K562 (cell line): Measurements from ENCODE around the gene FOXN3. TPM values are rescaled to one million over a fixed set of nuclear protein-coding genes. Genes with fewer than 3 reads are reported as not detected.

ENCODE experiments used
- ATAC-seq: fragments of 200-7000 bp; cut with Tn5 transposase; 3 replicates; pipeline ENCODE4 v1.9.1; 2020; ENCODE audit warnings: moderate library complexity
- BruUV-seq: library from RNA; stranded (reverse); fragments of 400-500 nt; replicated peaks from 2 replicates; lab custom pipeline; 2021; lab: Mats Ljungman, UMichigan
- CTCF ChIA-PET: fragments of 300-600 bp; formaldehyde crosslinking; extraction: SDS; loops from one replicate; lab custom pipeline; 2021; ENCODE audit warnings: low intra/inter-chr PET ratio; lab: Yijun Ruan, JAX
- POLR2A ChIA-PET: fragments of 300-600, 350-650 bp; sonication (Branson Sonifier 250); formaldehyde crosslinking; extraction: SDS; loops from one replicate; lab custom pipeline; 2021; ENCODE audit warnings: antibody characterized with exemption, inconsistent platforms; lab: Yijun Ruan, JAX
- DNase-seq, 4 experiments: peaks; one replicate each; pipeline versions ENCODE4 v3.0.0 to v3.0.0-alpha.2; 2011 to 2018; ENCODE audit warnings: low spot score in 3 of 4, mixed read lengths in 3 of 4; ENCODE audit errors: extremely low read depth in 1 of 4
- FAIRE-seq: peaks from 2 replicates; lab custom pipeline; 2011; peaks lifted over from hg19 to GRCh38; lab: Jason Lieb, UNC
- H2AFZ ChIP-seq: 2 replicates; pipeline ENCODE4 v1.6.0; 2011; ENCODE audit warnings: low read depth, low read length, control low read depth, inconsistent platforms
- H3K27ac ChIP-seq: fragments of 200-600 bp; 3 replicates; pipeline ENCODE4 v1.8.0; 2011; ENCODE audit warnings: low read depth, mild to moderate bottlenecking, control low read depth, inconsistent platforms, low read length, moderate library complexity, mixed read lengths; ENCODE audit errors: extremely low read depth
- H3K27me3 ChIP-seq, 2 experiments: fragments of 300-600 bp in 1 of 2; 2 replicates in 1 of 2; 3 replicates in 1 of 2; pipeline versions ENCODE4 v1.6.0 to v1.8.0; 2011; ENCODE audit warnings: inconsistent platforms in 2 of 2, low read length in 2 of 2, mild to moderate bottlenecking in 1 of 2, mixed read lengths in 1 of 2, moderate library complexity in 1 of 2; ENCODE audit not compliant: control insufficient read depth in 2 of 2, insufficient read depth in 2 of 2
- H3K36me3 ChIP-seq: fragments of 300-600 bp; 3 replicates; pipeline ENCODE4 v1.8.0; 2011; ENCODE audit warnings: mild to moderate bottlenecking, low read length, inconsistent platforms; ENCODE audit not compliant: control insufficient read depth, insufficient read depth
- H3K4me1 ChIP-seq, 2 experiments: fragments of 200-600 bp in 1 of 2; replicated peaks in 1 of 2; 2 replicates in 1 of 2; 3 replicates in 1 of 2; pipeline versions ENCODE4 v1.5.1 to v1.8.0; 2011; ENCODE audit warnings: inconsistent platforms in 2 of 2, low read length in 2 of 2, mild to moderate bottlenecking in 1 of 2, mixed read lengths in 1 of 2, moderate library complexity in 1 of 2; ENCODE audit not compliant: control insufficient read depth in 2 of 2, insufficient read depth in 2 of 2
- H3K4me2 ChIP-seq: 2 replicates; pipeline ENCODE4 v1.6.1; 2011; ENCODE audit warnings: low read length, control low read depth, inconsistent platforms, mixed read lengths; ENCODE audit not compliant: insufficient read depth
- H3K4me3 ChIP-seq: fragments of 200-600 bp; sonication (generic), shearing (Covaris generic); 2 replicates; pipeline ENCODE4 v1.5.1; 2016; ENCODE audit warnings: control low read depth, inconsistent platforms
- H3K79me2 ChIP-seq: fragments of 200-600 bp; 3 replicates; pipeline ENCODE4 v1.8.0; 2011; ENCODE audit warnings: low read length, inconsistent platforms; ENCODE audit not compliant: control insufficient read depth, insufficient read depth
- H3K9ac ChIP-seq, 2 experiments: 2 replicates each; pipeline versions ENCODE4 v1.6.0 to v1.6.1; 2011; ENCODE audit warnings: low read depth in 2 of 2, low read length in 2 of 2, control low read depth in 1 of 2, inconsistent platforms in 1 of 2, mild to moderate bottlenecking in 1 of 2, mixed read lengths in 1 of 2; ENCODE audit not compliant: insufficient read depth in 1 of 2
- H3K9me1 ChIP-seq: one replicate; pipeline ENCODE4 v1.6.0; 2011; ENCODE audit warnings: inconsistent platforms, mild to moderate bottlenecking, low read length, moderate library complexity; ENCODE audit not compliant: control insufficient read depth, insufficient read depth
- H3K9me3 ChIP-seq: replicated peaks from 2 replicates; pipeline ENCODE4 v1.5.1; 2011; ENCODE audit warnings: low read depth, low read length, inconsistent platforms; ENCODE audit not compliant: control insufficient read depth, insufficient read depth
- H4K20me1 ChIP-seq: replicated peaks from 2 replicates; pipeline ENCODE4 v1.6.1; 2011; ENCODE audit warnings: low read length, inconsistent platforms, mixed read lengths; ENCODE audit not compliant: control insufficient read depth, insufficient read depth
- BRD4 ChIP-seq: fragments of 200-600 bp; sonication (generic); IDR thresholded peaks from 2 replicates; pipeline ENCODE4 v1.6.1; 2017; ENCODE audit warnings: inconsistent platforms
- GABPB1 ChIP-seq: sonication (generic); formaldehyde crosslinking; IDR thresholded peaks from 2 replicates; pipeline ENCODE4 v1.8.0; 2022; ENCODE audit warnings: mild to moderate bottlenecking, missing genetic modification reagents
- GABPB2 ChIP-seq: fragments of 250-450 bp; sonication (Bioruptor Pico); conservative IDR thresholded peaks from 2 replicates; pipeline ENCODE4 v1.5.1; 2021; ENCODE audit warnings: mild to moderate bottlenecking
- HMG20A ChIP-seq: fragments of 450-650 bp; formaldehyde crosslinking; conservative IDR thresholded peaks from 2 replicates; pipeline ENCODE4 v1.4.0; 2020; ENCODE audit warnings: mild to moderate bottlenecking, mixed read lengths
- MAX ChIP-seq: sonication (generic); formaldehyde crosslinking; IDR thresholded peaks from 2 replicates; pipeline ENCODE4 v1.9.0; 2022; ENCODE audit warnings: mild to moderate bottlenecking, missing genetic modification reagents
- MBD2 ChIP-seq: sonication (generic); IDR thresholded peaks from 2 replicates; pipeline ENCODE4 v1.6.1; 2016; ENCODE audit warnings: low read depth, borderline replicate concordance
- MCM5 ChIP-seq: fragments of 450-650 bp; IDR thresholded peaks from 2 replicates; pipeline ENCODE4 v1.6.1; 2016; ENCODE audit warnings: low read depth
- RERE ChIP-seq: sonication (generic); formaldehyde crosslinking; IDR thresholded peaks from 2 replicates; pipeline ENCODE4 v1.8.0; 2023; ENCODE audit warnings: missing genetic modification reagents, mild to moderate bottlenecking, borderline replicate concordance
- RFX1 ChIP-seq: fragments of 450-650 bp; IDR thresholded peaks from 2 replicates; pipeline ENCODE4 v1.6.1; 2016; ENCODE audit warnings: mild to moderate bottlenecking, moderate library complexity
- SRSF3 ChIP-seq: fragments of 200-400 bp; formaldehyde crosslinking; IDR thresholded peaks from 2 replicates; pipeline ENCODE4 v1.6.1; 2016; ENCODE audit warnings: mild to moderate bottlenecking, low read length, moderate library complexity; ENCODE audit not compliant: insufficient read depth
- TAF15 ChIP-seq: fragments of 200-400 bp; formaldehyde crosslinking; IDR thresholded peaks from 2 replicates; pipeline ENCODE4 v1.6.1; 2017; ENCODE audit warnings: mild to moderate bottlenecking, low read depth, low read length, moderate library complexity
- TFAM ChIP-seq: fragments of 250-450 bp; sonication (Bioruptor Pico); conservative IDR thresholded peaks from 2 replicates; pipeline ENCODE4 v1.5.0; 2021; ENCODE audit warnings: mild to moderate bottlenecking, moderate library complexity
- WGBS: fragments of 100-300 bp; shearing (Covaris generic); methylation state at CpG from one replicate; pipeline ENCODE4 v1.1.6; 2016; ENCODE audit warnings: low coverage, mixed read lengths; ENCODE audit not compliant: insufficient coverage; ENCODE audit errors: missing lambda C conversion rate; 5-methylcytosine and 5-hydroxymethylcytosine counted together
- in situ Hi-C: fragments of 300-500 bp; cut with MboI; formaldehyde crosslinking; loops from 4 replicates; pipeline ENCODE4 v1.15.0; 2018; ENCODE audit warnings: inconsistent platforms, mixed read lengths
- intact Hi-C: fragments of 100-400 bp; cut with micrococcal nuclease; formaldehyde crosslinking; loops from 2 replicates; pipeline ENCODE4 v1.14.2; 2022
- polyA plus RNA-seq, 8 experiments: library from polyadenylated mRNA; depleted of rRNA in 4 of 8; stranded (reverse) in 5 of 8; unstranded in 3 of 8; fragments of >200 nt; fragmentation: Nextera tagmentation in 2 of 8; fragmentation: Illumina TruSeq in 1 of 8; extraction: Ambion mirVana in 2 of 8; extraction: Trizol in 1 of 8; gene quantifications; 2 replicates each; pipeline versions ENCODE4 v1.2.1 to v1.2.3, GENCODE V29; 2011 to 2014; ENCODE audit warnings: inconsistent platforms in 1 of 8, missing spikeins in 1 of 8
- total RNA-seq, 7 experiments: library from RNA; depleted of rRNA in 6 of 7; stranded (reverse); fragments of >200 nt in 6 of 7; fragmentation: Illumina TruSeq in 2 of 7; extraction: Trizol in 2 of 7; gene quantifications; 2 replicates each; pipeline versions ENCODE4 v1.2.1 to v1.2.3, GENCODE V29; 2011 to 2021; ENCODE audit warnings: low replicate concordance in 1 of 7

FOXN3 gene
- total and polyA plus RNA-seq, 9 of the 15 experiments (the other 6 are each of a cell fraction or from before 2014, with no cell fraction given): 0.07 to 1.3 (median 0.40) TPM

GRCh38 chr14:89384023-89384422, 33.0 kb downstream of the FOXN3 start:
- H4K20me1 ChIP-seq: no peaks in the 10 kb centered on the region
- H3K9me3 ChIP-seq: no peaks in the 10 kb centered on the region
- H3K4me2 ChIP-seq: no peak overlapping the region
- TF ChIP-seq TAF15 (no peak), BRD4 (no peak), GABPB1 (no peak), RFX1 (no peak), RERE (no peak), MBD2 (no peak), MAX (CRISPR knock-in tag) (no peak), HMG20A (no peak), SRSF3 (no peak), MCM5 (no peak), TFAM (CRISPR knock-in tag) (no peak), GABPB2 (CRISPR knock-in tag) (no peak)
- no peaks in the 10 kb centered on the region for H3K36me3 ChIP-seq
- POLR2A ChIA-PET: no interaction called here
- in situ Hi-C loops: no loop called here
- no peak overlapping the region for H3K27ac ChIP-seq
- no TSS peak for BruUV-seq
- H2AFZ ChIP-seq: no peak overlapping the region
- H3K9me1 ChIP-seq: no peaks in the 10 kb centered on the region
- H3K4me3 ChIP-seq: no peak overlapping the region
- no peaks in the 10 kb centered on the region for H3K79me2 ChIP-seq
- intact Hi-C loops: no loop called here
- no peak overlapping the region for H3K9ac ChIP-seq
- 0% methylated on average over 3 of the region's 3 CpGs for WGBS
- FAIRE-seq: no peak
- no peaks in the 10 kb centered on the region for H3K4me1 ChIP-seq
- DNase-seq: no peak
- no peak for ATAC-seq
- H3K27me3 ChIP-seq: no peaks in the 10 kb centered on the region; a peak in 2 of 5 replicates
- CTCF ChIA-PET: no interaction called here
